ENCODE data around the gene LRRTM2.

GRCh38 chr5:138819081-138819480 is 56.1 kb downstream of the LRRTM2 start:
- TF ChIP-seq CTCF (IDR thresholded peaks at IDR 0.05 in 8 of 11, conservative IDR thresholded peaks at IDR 0.05 in 3 of 11) (no peak), POLR2A (IDR thresholded peaks at IDR 0.05) (no peak), POLR2AphosphoS5 (IDR thresholded peaks at IDR 0.05) (no peak)
